Naive thymus-derived CD4-positive, alpha-beta T cell (primary cell): ENCODE measurements around the gene ZW10. TPM values are rescaled to one million over a fixed set of nuclear protein-coding genes. Genes with fewer than 3 reads are reported as not detected.

Source experiments
- ATAC-seq: fragments of 150-1000 bp; cut with Tn5 transposase; 2 replicates; pipeline ENCODE4 v1.10.0; 2021; ENCODE audit warnings: mild to moderate bottlenecking, moderate library complexity
- CTCF ChIA-PET: fragments of 350-600 bp; sonication (Branson Sonifier 250); formaldehyde crosslinking; loops from one replicate; lab custom pipeline; 2021; ENCODE audit warnings: antibody characterized with exemption; lab: Charles Lee
- POLR2A ChIA-PET: fragments of 350-600 bp; sonication (Branson Sonifier 250); formaldehyde crosslinking; loops from one replicate; lab custom pipeline; 2021; ENCODE audit warnings: antibody characterized with exemption, inconsistent platforms; lab: Charles Lee
- DNase-seq, 9 donors: peaks; one replicate each; pipeline versions ENCODE4 v3.0.0 to v3.0.0-alpha.2; 2020 to 2022; ENCODE audit warnings: mixed read lengths in 1 of 9
- H3K27ac ChIP-seq: one replicate; pipeline ENCODE4 v1.7.0; 2013; ENCODE audit warnings: mild to moderate bottlenecking, low read depth, low read length, moderate library complexity
- H3K27me3 ChIP-seq, 2 donors: one replicate each; pipeline ENCODE4 v1.7.0; 2013; ENCODE audit warnings: low read length in 2 of 2, mild to moderate bottlenecking in 2 of 2, moderate library complexity in 2 of 2; ENCODE audit not compliant: control insufficient read depth in 2 of 2, insufficient read depth in 2 of 2
- H3K36me3 ChIP-seq, 3 experiments: 1 replicate in 2 of 3; 2 replicates in 1 of 3; pipeline ENCODE4 v1.7.0; 2013; ENCODE audit warnings: low read length in 3 of 3, mild to moderate bottlenecking in 3 of 3, moderate library complexity in 1 of 3; ENCODE audit not compliant: insufficient read depth in 3 of 3, control insufficient read depth in 2 of 3
- H3K4me1 ChIP-seq, 2 donors: one replicate each; pipeline ENCODE4 v1.7.0; 2013; ENCODE audit warnings: low read length in 2 of 2, mild to moderate bottlenecking in 2 of 2, moderate library complexity in 1 of 2; ENCODE audit not compliant: control insufficient read depth in 2 of 2, insufficient read depth in 2 of 2
- H3K4me3 ChIP-seq: 2 replicates; pipeline ENCODE4 v1.7.0; 2013; ENCODE audit warnings: mild to moderate bottlenecking, low read length
- H3K9me3 ChIP-seq, 3 experiments: 1 replicate in 2 of 3; 2 replicates in 1 of 3; pipeline ENCODE4 v1.7.0; 2013; ENCODE audit warnings: low read length in 3 of 3; ENCODE audit not compliant: control insufficient read depth in 2 of 3
- H3K27ac Mint-ChIP-seq, 9 donors: one replicate each; pipeline ENCODE4 v1.8.0; 2020 to 2022; ENCODE audit warnings: mixed read lengths in 9 of 9, mild to moderate bottlenecking in 8 of 9, moderate library complexity in 5 of 9, inconsistent platforms in 2 of 9
- H3K27me3 Mint-ChIP-seq, 5 donors: one replicate each; pipeline ENCODE4 v1.8.0; 2021 to 2022; ENCODE audit warnings: mixed read lengths in 5 of 5, mild to moderate bottlenecking in 1 of 5
- H3K36me3 Mint-ChIP-seq, 5 donors: one replicate each; pipeline ENCODE4 v1.8.0; 2020 to 2022; ENCODE audit warnings: mixed read lengths in 5 of 5, mild to moderate bottlenecking in 3 of 5, inconsistent platforms in 1 of 5
- H3K4me1 Mint-ChIP-seq, 7 donors: one replicate each; pipeline ENCODE4 v1.8.0; 2020 to 2022; ENCODE audit warnings: mixed read lengths in 7 of 7, mild to moderate bottlenecking in 3 of 7, inconsistent platforms in 1 of 7
- H3K4me3 Mint-ChIP-seq, 10 donors: one replicate each; pipeline ENCODE4 v1.8.0; 2020 to 2022; ENCODE audit warnings: mild to moderate bottlenecking in 10 of 10, mixed read lengths in 10 of 10, moderate library complexity in 6 of 10, inconsistent platforms in 2 of 10
- H3K9me3 Mint-ChIP-seq, 11 donors: one replicate each; pipeline ENCODE4 v1.8.0; 2020 to 2022; ENCODE audit warnings: mixed read lengths in 11 of 11, mild to moderate bottlenecking in 4 of 11, inconsistent platforms in 1 of 11, moderate library complexity in 1 of 11
- intact Hi-C, 2 donors: fragments of 100-400 bp; cut with micrococcal nuclease; formaldehyde crosslinking; loops; one replicate each; pipeline ENCODE4 v1.15.1; 2023
- polyA plus RNA-seq, 2 donors: library from polyadenylated mRNA; unstranded; fragments of 300-500 nt; fragmentation: Illumina TruSeq; gene quantifications; one replicate each; pipeline ENCODE4 v1.2.3, GENCODE V29; 2021
- total RNA-seq, 6 experiments: library from RNA in 5 of 6; stranded (reverse) in 5 of 6; gene quantifications; 1 replicate in 5 of 6; 2 replicates in 1 of 6; pipeline ENCODE4 v1.2.3 and lab custom pipeline; 2021 to 2026

ZW10 gene
- total and polyA plus RNA-seq, 7 experiments from 2014 or later = 5.0 to 21.2 (median 10.6) TPM

DNA sequence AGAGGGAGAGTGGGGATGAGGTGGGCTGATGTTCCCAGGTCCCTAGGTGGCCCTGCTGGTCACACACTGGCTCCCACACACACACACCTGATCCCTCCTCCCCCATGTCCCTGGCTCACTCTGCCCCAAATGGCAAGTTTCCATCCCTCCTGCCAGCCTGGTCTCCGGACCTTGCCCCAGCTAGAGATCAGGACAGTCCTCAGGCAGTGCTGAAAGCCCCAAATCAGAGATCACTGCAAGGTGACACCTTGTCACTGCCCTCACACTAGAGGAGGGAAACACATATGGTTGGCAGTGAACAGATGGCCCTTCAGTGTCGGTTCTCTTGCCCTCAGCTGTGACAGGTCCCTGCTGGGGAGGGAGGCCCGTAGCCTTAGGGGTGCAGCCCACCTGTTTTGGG is 75.0 kb downstream of the ZW10 start:
- Histone ChIP-seq H3K9me3 (no peaks in the 10 kb centered on the region), H3K27me3 (no peaks in the 10 kb centered on the region), H3K4me1 (no peaks in the 10 kb centered on the region), H3K27ac (no peak overlapping the region), H3K4me3 (no peak overlapping the region), H3K36me3 (no peaks in the 10 kb centered on the region)
- no peaks in the 10 kb centered on the region for H3K27me3 Mint-ChIP-seq
- H3K36me3 Mint-ChIP-seq = peaks cover 0 to 25% (median under 1%) of the 10 kb centered on the region in 5 donors
- peaks cover 0 to 3% (median 0%) of the 10 kb centered on the region in 11 donors for H3K9me3 Mint-ChIP-seq
- peak overlapping the region in 1 of 10 donors; percentile 40 for H3K4me3 Mint-ChIP-seq
- POLR2A ChIA-PET = no interaction called here
- intact Hi-C loops = no loop called here
- no peak overlapping the region for H3K27ac Mint-ChIP-seq
- CTCF ChIA-PET = no interaction called here
- DNase-seq = no peak
- ATAC-seq = no peak
- no peaks in the 10 kb centered on the region for H3K4me1 Mint-ChIP-seq

DNA sequence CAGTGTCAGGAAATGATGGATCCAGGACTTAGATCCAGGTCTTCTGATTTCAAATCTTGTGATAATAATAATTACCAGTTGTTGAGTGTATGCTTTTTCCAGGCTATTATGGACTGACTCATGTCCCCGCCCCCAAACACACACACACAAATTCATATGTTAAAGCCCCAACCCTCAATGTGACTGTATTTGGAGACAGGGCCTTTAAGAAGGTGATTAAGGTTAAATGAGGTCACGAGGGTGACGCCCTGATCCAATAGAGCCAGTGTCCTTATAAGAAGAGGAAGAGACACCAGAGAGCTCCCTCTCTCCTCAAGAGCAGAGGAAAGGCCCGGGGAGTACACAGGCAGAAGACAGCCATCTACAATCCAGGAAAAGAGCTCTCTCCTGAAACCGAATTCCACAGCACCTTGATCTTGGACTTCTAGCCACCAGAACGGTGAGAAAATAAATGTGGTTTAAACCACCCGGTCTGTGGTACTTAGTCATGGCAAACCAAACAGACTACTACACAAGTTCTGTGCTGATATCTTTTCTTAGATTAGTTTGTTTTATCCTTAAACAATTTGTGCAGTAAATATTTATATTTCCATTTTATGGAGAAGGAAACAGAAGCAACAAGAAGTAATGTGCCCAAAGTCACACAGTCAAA is 75.6 kb downstream of the ZW10 start:
- no peak overlapping the region for H3K4me3 ChIP-seq
- H3K9me3 ChIP-seq = no peaks in the 10 kb centered on the region
- Mint-ChIP-seq H3K36me3 (peaks cover 0 to 24% (median 0%) of the 10 kb centered on the region in 5 donors), H3K27me3 (no peaks in the 10 kb centered on the region), H3K27ac (no peak overlapping the region), H3K4me3 (no peak overlapping the region), H3K4me1 (no peaks in the 10 kb centered on the region), H3K9me3 (peaks cover 0 to 3% (median 0%) of the 10 kb centered on the region in 11 donors)
- H3K27me3 ChIP-seq = no peaks in the 10 kb centered on the region
- H3K4me1 ChIP-seq = no peaks in the 10 kb centered on the region
- intact Hi-C loops = no loop called here
- ATAC-seq (no peak), DNase-seq (no peak)
- no peaks in the 10 kb centered on the region for H3K36me3 ChIP-seq
- ChIA-PET POLR2A (interaction anchor here (0.6 kb wide), 1 partner anchor 233 kb away, joined by 3 read pairs; no protein-coding TSS in a partner anchor), CTCF (no interaction called here)
- H3K27ac ChIP-seq = no peak overlapping the region

DNA sequence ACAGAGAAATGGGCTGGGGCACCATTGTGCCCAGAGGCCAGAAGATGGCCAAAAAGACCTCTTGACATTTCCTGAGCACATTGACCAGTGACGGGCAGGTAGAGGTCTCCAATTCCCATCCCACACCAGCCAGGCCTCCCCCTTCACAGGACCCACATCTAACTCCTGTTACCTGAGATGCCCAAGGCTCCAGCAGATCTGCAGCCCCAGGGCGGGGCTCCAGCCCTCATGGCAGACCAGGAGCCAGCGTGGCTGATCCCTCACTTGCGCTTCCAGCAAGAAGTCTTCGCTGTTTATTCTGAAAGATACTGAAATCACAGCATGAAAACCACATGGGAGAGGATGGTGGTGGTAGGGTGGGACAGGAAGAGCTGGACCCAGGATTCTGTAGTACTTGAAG is 76.4 kb downstream of the ZW10 start:
- Histone ChIP-seq H3K27ac (no peak overlapping the region), H3K27me3 (no peaks in the 10 kb centered on the region), H3K36me3 (no peaks in the 10 kb centered on the region), H3K4me3 (no peak overlapping the region), H3K4me1 (no peaks in the 10 kb centered on the region), H3K9me3 (no peaks in the 10 kb centered on the region)
- no peak for DNase-seq
- no peak for ATAC-seq
- Mint-ChIP-seq H3K9me3 (peaks cover 0 to under 1% (median 0%) of the 10 kb centered on the region in 11 donors), H3K4me3 (no peak overlapping the region), H3K36me3 (peaks cover 0 to 22% (median 0%) of the 10 kb centered on the region in 5 donors), H3K27ac (no peak overlapping the region), H3K4me1 (no peaks in the 10 kb centered on the region), H3K27me3 (no peaks in the 10 kb centered on the region)
- intact Hi-C loops = no loop called here
- ChIA-PET CTCF (no interaction called here), POLR2A (no interaction called here)

DNA sequence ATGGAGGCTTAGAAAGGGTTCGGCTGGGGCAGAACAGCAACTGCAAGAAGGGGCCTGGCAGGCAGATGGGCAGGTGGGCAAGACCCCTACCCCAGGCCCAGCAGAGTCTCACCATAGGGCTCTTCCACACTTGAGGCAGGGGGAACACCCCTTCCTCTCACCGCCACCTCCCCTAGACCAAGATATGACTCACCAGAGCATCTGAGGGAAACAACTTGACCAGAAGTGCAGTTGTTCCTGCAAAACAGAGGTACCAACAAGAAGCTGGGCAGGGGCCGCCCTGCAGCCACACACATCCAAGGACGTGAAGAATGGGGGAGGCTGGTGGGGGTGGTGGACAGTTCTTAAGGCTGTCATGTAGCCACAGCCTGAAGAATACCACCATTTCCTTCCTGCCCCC is 78.3 kb downstream of the ZW10 start:
- intact Hi-C loops = no loop called here
- Mint-ChIP-seq H3K4me3 (no peak overlapping the region), H3K4me1 (no peaks in the 10 kb centered on the region), H3K27ac (no peak overlapping the region), H3K27me3 (no peaks in the 10 kb centered on the region), H3K36me3 (peaks cover 0 to 20% (median 0%) of the 10 kb centered on the region in 5 donors), H3K9me3 (no peaks in the 10 kb centered on the region)
- Histone ChIP-seq H3K9me3 (no peaks in the 10 kb centered on the region), H3K27me3 (no peaks in the 10 kb centered on the region), H3K36me3 (no peaks in the 10 kb centered on the region), H3K4me1 (no peaks in the 10 kb centered on the region), H3K27ac (no peak overlapping the region), H3K4me3 (no peak overlapping the region)
- DNase-seq (no peak), ATAC-seq (no peak)
- CTCF ChIA-PET = no interaction called here
- POLR2A ChIA-PET = no interaction called here

DNA sequence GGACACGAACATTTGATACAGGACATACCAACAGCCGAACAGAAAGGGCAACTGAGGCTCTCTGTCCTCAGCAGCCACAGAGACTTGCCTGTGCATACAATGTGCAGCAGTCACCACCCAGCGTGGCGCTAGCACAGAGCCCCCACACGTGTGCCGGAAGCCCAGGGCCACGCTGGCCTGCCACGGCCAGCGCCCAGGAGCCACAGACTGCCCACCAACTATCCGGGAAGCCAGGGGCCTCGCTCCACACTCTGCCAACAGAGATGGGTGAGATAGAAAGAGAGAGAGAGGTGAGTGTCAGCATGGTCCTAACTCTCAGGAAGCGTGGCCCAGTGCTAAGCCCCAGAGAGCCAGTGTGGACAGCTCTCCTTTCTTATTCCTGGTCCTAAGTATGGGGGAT is 79.1 kb downstream of the ZW10 start:
- ATAC-seq (no peak), DNase-seq (no peak)
- CTCF ChIA-PET = no interaction called here
- Histone ChIP-seq H3K4me3 (no peak overlapping the region), H3K4me1 (no peaks in the 10 kb centered on the region), H3K27me3 (no peaks in the 10 kb centered on the region), H3K9me3 (no peaks in the 10 kb centered on the region), H3K36me3 (no peaks in the 10 kb centered on the region), H3K27ac (no peak overlapping the region)
- POLR2A ChIA-PET = no interaction called here
- intact Hi-C loops = no loop called here
- Mint-ChIP-seq H3K36me3 (peaks cover 0 to 20% (median 0%) of the 10 kb centered on the region in 5 donors), H3K27ac (no peak overlapping the region), H3K4me3 (no peak overlapping the region), H3K27me3 (no peaks in the 10 kb centered on the region), H3K4me1 (no peaks in the 10 kb centered on the region), H3K9me3 (no peaks in the 10 kb centered on the region)

DNA sequence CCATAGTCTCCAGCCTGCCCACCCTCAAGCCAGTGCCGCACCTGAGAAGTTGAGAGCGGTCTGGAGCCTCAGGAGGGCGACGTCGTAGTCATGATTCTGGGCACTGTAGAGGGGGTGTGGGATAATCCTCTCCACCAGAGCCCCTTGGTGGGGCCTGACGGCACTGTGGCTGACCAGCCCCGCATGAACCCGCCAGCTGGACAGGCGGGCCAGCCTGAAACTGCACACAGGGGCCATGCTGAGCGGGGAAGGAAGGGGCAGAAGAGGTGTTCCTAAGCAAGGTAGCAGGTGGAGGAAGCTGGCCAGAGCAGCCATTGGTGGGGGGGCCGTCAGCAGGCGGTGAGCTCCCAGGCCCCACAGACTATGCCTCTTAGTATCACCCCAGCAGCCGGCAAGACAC is 80.5 kb downstream of the ZW10 start:
- Histone ChIP-seq H3K4me3 (no peak overlapping the region), H3K4me1 (no peaks in the 10 kb centered on the region), H3K9me3 (no peaks in the 10 kb centered on the region), H3K27me3 (no peaks in the 10 kb centered on the region), H3K27ac (no peak overlapping the region), H3K36me3 (no peaks in the 10 kb centered on the region)
- peaks cover 0 to 20% (median 0%) of the 10 kb centered on the region in 5 donors for H3K36me3 Mint-ChIP-seq
- H3K27me3 Mint-ChIP-seq = no peaks in the 10 kb centered on the region
- intact Hi-C loops = no loop called here
- H3K4me3 Mint-ChIP-seq = no peak overlapping the region
- POLR2A ChIA-PET = no interaction called here
- H3K4me1 Mint-ChIP-seq = no peaks in the 10 kb centered on the region
- CTCF ChIA-PET = no interaction called here
- no peaks in the 10 kb centered on the region for H3K9me3 Mint-ChIP-seq
- H3K27ac Mint-ChIP-seq = no peak overlapping the region
- ATAC-seq (no peak), DNase-seq (no peak)
